WI38 (cell line): ENCODE results near the gene CAVIN4.
A peak's percentile ranks its signal among the peaks of the same experiment; 100 is the strongest.

ENCODE experiments used
- H3K4me3 ChIP-seq: 2 replicates; pipeline ENCODE4 v1.5.1; 2011; ENCODE audit warnings: low read depth, mild to moderate bottlenecking, control low read depth, low read length
- TF ChIP-seq, protein P1 (sequence below): IDR thresholded peaks from 2 replicates; pipeline ENCODE4 v1.5.1; 2012; ENCODE audit warnings: low read depth, mild to moderate bottlenecking, control low read depth, low read length

CAVIN4 gene

DNA sequence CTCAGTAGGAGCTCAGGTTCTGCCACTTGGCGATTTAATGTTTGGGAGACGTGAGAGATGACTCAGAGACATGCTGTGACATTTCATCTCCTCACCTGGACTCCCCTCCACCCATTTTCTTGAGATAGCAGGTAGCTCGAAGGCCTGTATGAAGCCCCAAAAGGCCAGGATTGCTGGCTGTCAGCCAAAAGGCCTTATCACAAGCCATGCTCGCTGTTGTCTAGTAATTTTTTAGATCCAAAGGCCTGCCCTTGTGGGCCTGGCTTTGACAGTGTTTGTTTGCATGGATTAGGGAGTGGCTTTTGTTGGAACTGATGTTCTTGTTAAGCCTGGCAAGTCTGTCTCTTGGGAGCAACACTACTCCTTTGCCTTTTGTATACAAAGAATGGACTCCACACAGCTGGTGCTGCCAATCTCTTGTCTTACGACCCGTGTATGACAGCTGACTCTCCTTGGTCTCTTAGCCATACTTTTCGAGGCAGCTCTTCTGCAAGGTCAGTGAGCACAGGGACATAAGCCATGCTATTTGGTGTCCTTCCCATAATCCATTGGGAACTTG, 22.7 kb downstream of the CAVIN4 start:
- TF ChIP-seq, protein P1, sequence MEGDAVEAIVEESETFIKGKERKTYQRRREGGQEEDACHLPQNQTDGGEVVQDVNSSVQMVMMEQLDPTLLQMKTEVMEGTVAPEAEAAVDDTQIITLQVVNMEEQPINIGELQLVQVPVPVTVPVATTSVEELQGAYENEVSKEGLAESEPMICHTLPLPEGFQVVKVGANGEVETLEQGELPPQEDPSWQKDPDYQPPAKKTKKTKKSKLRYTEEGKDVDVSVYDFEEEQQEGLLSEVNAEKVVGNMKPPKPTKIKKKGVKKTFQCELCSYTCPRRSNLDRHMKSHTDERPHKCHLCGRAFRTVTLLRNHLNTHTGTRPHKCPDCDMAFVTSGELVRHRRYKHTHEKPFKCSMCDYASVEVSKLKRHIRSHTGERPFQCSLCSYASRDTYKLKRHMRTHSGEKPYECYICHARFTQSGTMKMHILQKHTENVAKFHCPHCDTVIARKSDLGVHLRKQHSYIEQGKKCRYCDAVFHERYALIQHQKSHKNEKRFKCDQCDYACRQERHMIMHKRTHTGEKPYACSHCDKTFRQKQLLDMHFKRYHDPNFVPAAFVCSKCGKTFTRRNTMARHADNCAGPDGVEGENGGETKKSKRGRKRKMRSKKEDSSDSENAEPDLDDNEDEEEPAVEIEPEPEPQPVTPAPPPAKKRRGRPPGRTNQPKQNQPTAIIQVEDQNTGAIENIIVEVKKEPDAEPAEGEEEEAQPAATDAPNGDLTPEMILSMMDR: no peak

GRCh38 chr9:100601216-100601615, 23.3 kb downstream of the CAVIN4 start:
- no peak overlapping the region for H3K4me3 ChIP-seq
- TF ChIP-seq, protein P1: peak; percentile 80

More for the DNA sequence above, 22.7 kb downstream of the CAVIN4 start:
- no peak overlapping the region for H3K4me3 ChIP-seq

DNA sequence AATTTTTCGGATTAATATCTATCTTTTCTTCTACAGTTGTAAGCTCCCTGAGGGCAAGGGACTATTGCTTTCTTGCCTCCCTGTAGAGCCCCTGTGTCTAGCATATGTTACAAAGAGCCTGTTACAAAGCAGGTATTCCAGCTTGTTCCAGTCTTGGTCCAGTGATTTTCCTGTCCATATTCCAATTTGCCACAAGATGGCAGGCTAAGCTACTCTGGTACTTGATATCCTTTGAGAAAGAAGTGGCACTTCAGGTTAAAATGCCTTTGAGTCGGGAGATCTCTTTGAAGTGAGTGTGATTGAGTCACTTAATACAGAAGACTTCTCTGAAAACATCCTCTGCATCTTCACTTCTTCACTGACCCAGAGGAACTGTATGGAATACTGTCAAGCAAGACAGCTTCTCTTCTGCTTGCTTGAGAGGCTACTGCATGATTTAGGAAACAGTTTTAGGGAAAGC, 24.5 kb downstream of the CAVIN4 start:
- no peak overlapping the region for H3K4me3 ChIP-seq
- TF ChIP-seq, protein P1: peak; percentile 52

- TF ChIP-seq, protein P1: no peak
- H3K4me3 ChIP-seq: no peak overlapping the region
These were observed 27.5 kb downstream of the CAVIN4 start for GRCh38 chr9:100605405-100605804.

DNA sequence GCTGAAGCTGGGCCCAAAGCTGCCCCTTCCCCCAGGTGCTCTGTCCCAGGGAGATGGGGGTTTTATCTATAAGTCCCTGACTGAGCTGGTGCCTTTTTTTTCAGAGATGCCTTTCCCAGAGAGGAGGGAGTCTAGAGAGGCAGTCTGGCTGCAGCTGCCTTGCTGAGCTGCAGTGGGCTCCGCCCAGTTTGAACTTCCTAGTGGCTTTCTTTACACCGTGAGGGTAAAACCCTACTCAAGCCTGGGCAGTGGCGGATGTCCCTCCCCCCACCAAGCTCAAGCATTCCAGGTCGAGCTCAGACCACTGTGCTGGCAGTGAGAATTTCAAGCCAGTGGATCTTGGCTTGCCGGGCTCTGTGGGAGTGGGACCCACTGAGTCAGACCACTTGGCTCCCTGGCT, 41.3 kb downstream of the CAVIN4 start:
- TF ChIP-seq, protein P1: no peak
- no peak overlapping the region for H3K4me3 ChIP-seq

DNA sequence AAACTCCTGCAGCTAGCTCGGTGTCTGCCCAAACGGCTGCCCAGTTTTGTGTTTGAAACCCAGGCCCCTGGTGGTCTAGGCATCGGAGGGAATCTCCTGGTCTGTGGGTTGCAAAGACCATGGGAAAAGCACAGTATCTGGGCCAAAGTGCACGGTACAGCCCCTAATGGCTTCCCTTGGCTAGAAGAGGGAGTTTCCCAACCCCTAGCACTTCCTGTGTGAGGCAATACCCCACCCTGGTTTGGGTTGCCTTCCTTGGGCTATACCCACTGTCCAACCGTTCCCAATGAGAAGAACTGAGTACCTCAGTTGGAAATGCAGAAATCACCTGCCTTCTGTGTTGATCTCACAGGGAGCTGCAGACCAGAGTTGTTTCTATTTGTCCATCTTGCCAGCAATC, 41.8 kb downstream of the CAVIN4 start:
- TF ChIP-seq, protein P1: no peak
- no peak overlapping the region for H3K4me3 ChIP-seq

GRCh38 chr9:100623969-100624368, 46.1 kb downstream of the CAVIN4 start:
- H3K4me3 ChIP-seq: no peak overlapping the region
- TF ChIP-seq, protein P1: no peak
